ENCODE results near the gene HOXB9. TPM values are rescaled to one million over a fixed set of nuclear protein-coding genes. Genes with fewer than 3 reads are reported as not detected.

Gene HOXB9
- total RNA-seq = 10 to 100 TPM; 19.8 to 23.9 TPM
- polyA plus RNA-seq (ENCODE audit: insufficient read length in 2 of 2) = 100 to 1,000 TPM; 234 to 413 TPM
- long read RNA-seq, donor 1, transcript HOXB9-201 (2 exons, 2,581 nt) = major isoform, 180 of 180 reads
- long read RNA-seq, donor 1, partial matches to known transcripts = 0 of 180 reads
- long read RNA-seq, donor 1, other reads (novel, unspliced or antisense) = 0 of 180 reads
- long read RNA-seq, donor 2, transcript HOXB9-201 (2 exons, 2,581 nt) = major isoform, 43 of 43 reads
- long read RNA-seq, donor 2, partial matches to known transcripts = 0 of 43 reads
- long read RNA-seq, donor 2, other reads (novel, unspliced or antisense) = 0 of 43 reads
- long read RNA-seq, donor 3, transcript HOXB9-201 (2 exons, 2,581 nt) = major isoform, 21 of 21 reads
- long read RNA-seq, donor 3, partial matches to known transcripts = 0 of 21 reads
- long read RNA-seq, donor 3, other reads (novel, unspliced or antisense) = 0 of 21 reads
- long read RNA-seq, donor 4 = 0 reads

DNA sequence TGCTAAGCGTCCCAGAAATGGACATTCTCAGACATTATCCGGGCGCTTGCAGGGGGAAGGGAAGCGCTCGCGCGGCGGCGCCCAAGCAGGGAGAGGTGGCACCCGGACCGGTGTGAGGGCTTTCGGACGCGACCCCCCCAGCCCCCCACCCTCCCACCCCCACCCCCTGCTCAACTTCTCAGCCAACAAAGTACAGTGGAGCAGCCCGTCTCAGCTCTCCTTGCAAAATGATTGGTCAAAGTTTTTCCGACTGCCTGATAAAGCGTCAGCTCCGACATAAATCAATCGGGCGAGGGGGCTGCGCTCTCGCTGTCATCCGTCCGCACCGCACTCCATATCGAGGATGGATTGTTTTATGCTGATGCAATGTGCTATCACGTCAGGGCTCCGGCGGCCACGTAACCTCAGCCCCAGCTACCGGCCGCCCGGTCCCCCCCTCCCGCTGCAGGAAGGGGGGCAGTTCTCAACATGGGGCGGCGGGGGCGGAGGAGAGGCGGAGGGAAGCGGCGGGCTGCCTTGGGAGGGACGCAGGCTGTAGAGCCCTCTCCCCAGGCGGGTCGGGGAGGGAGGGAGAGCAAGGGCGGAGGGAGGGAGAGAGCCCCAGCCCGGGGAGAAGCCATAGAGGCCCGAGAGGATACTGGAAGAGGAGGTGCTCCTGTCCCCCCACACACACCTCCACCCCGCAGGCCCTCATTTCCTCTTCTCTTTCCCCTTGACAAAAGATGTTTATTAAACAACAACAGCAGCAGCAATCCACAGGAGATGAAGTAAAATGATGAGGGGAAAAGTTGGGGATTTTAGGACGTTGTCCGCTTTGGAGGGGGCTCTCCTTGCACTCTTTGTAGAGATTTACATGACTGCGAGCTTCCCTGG, at the start of gene HOXB9:
HOXB9 (minus strand) TSS at position 114 of the 873 bp plus-strand sequence; CDS start at position 25, 89 bp downstream.
- Histone ChIP-seq H3K9me3 (ENCODE audit: control insufficient read depth, insufficient read depth, low read length) (no peaks in the 10 kb centered on the region), H3K4me3 (ENCODE audit: low read depth, low read length) (peak within 1 kb of the TSS; percentile 73), H3K36me3 (ENCODE audit: control insufficient read depth, insufficient read depth, low read length) (peaks cover 2% of the 10 kb centered on the region), H3K27me3 (ENCODE audit: control insufficient read depth, insufficient read depth, low read length) (peaks cover 38% of the 10 kb centered on the region), H3K4me1 (ENCODE audit: control insufficient read depth, insufficient read depth, low read length) (peaks cover 52% of the 10 kb centered on the region), H3K27ac (ENCODE audit: low read depth, low read length) (peak within 1 kb of the TSS; percentile 93)
- WGBS (ENCODE audit: insufficient coverage) = 3% methylated on average over 26 of the region's 50 CpGs
- peak in 4 of 6 donors; percentile 57 to 96 (median 68) for DNase-seq (ENCODE audit: low read depth in 4 of 6, low spot score in 6 of 6)

GRCh38 chr17:48672340-48672739, 46.2 kb upstream of the HOXB9 start:
- Histone ChIP-seq H3K4me3 (ENCODE audit: low read depth, low read length) (peak overlapping the region; percentile 41), H3K27ac (ENCODE audit: low read depth, low read length) (peak overlapping the region; percentile 64), H3K27me3 (ENCODE audit: control insufficient read depth, insufficient read depth, low read length) (peaks cover 2% of the 10 kb centered on the region), H3K36me3 (ENCODE audit: control insufficient read depth, insufficient read depth, low read length) (no peaks in the 10 kb centered on the region), H3K9me3 (ENCODE audit: control insufficient read depth, insufficient read depth, low read length) (no peaks in the 10 kb centered on the region), H3K4me1 (ENCODE audit: control insufficient read depth, insufficient read depth, low read length) (peaks cover 9% of the 10 kb centered on the region)
- WGBS (ENCODE audit: insufficient coverage) = no CpG with 5 or more reads among the region's 2 CpGs
- no peak for DNase-seq (ENCODE audit: low read depth in 4 of 6, low spot score in 6 of 6)

GRCh38 chr17:48671697-48672171, 45.6 kb upstream of the HOXB9 start:
- Histone ChIP-seq H3K4me3 (ENCODE audit: low read depth, low read length) (peak overlapping the region; percentile 41), H3K27me3 (ENCODE audit: control insufficient read depth, insufficient read depth, low read length) (no peaks in the 10 kb centered on the region), H3K9me3 (ENCODE audit: control insufficient read depth, insufficient read depth, low read length) (no peaks in the 10 kb centered on the region), H3K4me1 (ENCODE audit: control insufficient read depth, insufficient read depth, low read length) (peaks cover 9% of the 10 kb centered on the region), H3K27ac (ENCODE audit: low read depth, low read length) (peak overlapping the region; percentile 64), H3K36me3 (ENCODE audit: control insufficient read depth, insufficient read depth, low read length) (no peaks in the 10 kb centered on the region)
- peak; percentile 73 to 93 (median 78) for DNase-seq (ENCODE audit: low read depth in 4 of 6, low spot score in 6 of 6)
- WGBS (ENCODE audit: insufficient coverage) = 2% methylated on average over 13 of the region's 15 CpGs

DNA sequence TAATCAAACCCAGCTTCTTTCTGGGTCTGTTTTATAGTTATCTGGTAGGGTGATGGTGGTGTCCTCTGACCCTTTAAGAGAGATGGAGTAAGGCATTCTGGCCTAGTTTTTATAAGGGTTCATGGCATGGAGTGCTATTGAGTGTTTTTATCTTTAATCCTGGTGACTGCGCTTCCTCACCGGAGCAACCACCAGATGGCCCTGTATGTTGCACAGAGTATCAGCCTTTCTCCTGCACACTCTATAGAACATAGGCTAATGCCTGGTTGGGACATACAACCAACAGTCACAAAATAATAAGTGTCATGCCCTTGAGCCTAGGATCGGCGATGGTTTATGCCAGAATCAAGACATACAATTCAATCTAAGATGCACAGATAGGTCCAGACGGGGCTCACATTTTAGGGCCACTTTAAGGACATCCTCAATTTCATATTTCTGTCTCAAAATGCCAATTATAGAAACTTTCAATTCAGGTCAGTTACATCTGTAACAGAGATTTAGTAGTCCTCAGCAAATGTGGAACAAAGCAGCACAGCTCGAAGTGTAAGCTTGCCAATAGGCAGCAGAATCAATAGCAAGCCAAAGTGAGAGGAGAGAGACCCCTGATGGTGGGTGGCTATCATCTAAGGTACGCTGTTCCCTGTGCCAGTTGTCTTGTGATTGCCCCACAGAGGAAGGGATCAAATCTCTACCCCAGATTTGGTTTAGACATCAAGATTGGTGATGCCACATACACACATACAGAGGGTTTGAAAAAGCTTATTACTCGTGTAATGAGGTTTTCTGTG, 37.2 kb upstream of the HOXB9 start:
- Histone ChIP-seq H3K36me3 (ENCODE audit: control insufficient read depth, insufficient read depth, low read length) (no peaks in the 10 kb centered on the region), H3K27ac (ENCODE audit: low read depth, low read length) (no peak overlapping the region), H3K27me3 (ENCODE audit: control insufficient read depth, insufficient read depth, low read length) (no peaks in the 10 kb centered on the region), H3K4me3 (ENCODE audit: low read depth, low read length) (no peak overlapping the region), H3K9me3 (ENCODE audit: control insufficient read depth, insufficient read depth, low read length) (no peaks in the 10 kb centered on the region), H3K4me1 (ENCODE audit: control insufficient read depth, insufficient read depth, low read length) (no peaks in the 10 kb centered on the region)
- peak in 1 of 6 donors; percentile 35 for DNase-seq (ENCODE audit: low read depth in 4 of 6, low spot score in 6 of 6)
- 85% methylated on average over 6 of the region's 8 CpGs for WGBS (ENCODE audit: insufficient coverage)

GRCh38 chr17:48655913-48656312, 29.8 kb upstream of the HOXB9 start:
- Histone ChIP-seq H3K4me3 (ENCODE audit: low read depth, low read length) (no peak overlapping the region), H3K4me1 (ENCODE audit: control insufficient read depth, insufficient read depth, low read length) (no peaks in the 10 kb centered on the region), H3K9me3 (ENCODE audit: control insufficient read depth, insufficient read depth, low read length) (no peaks in the 10 kb centered on the region), H3K27ac (ENCODE audit: low read depth, low read length) (no peak overlapping the region), H3K36me3 (ENCODE audit: control insufficient read depth, insufficient read depth, low read length) (no peaks in the 10 kb centered on the region), H3K27me3 (ENCODE audit: control insufficient read depth, insufficient read depth, low read length) (no peaks in the 10 kb centered on the region)
- no peak for DNase-seq (ENCODE audit: low read depth in 4 of 6, low spot score in 6 of 6)

- peaks cover 18% of the 10 kb centered on the region for H3K4me1 ChIP-seq (ENCODE audit: control insufficient read depth, insufficient read depth, low read length)
- H3K4me3 ChIP-seq (ENCODE audit: low read depth, low read length) = no peak overlapping the region
- H3K27ac ChIP-seq (ENCODE audit: low read depth, low read length) = no peak overlapping the region
- peaks cover 32% of the 10 kb centered on the region for H3K27me3 ChIP-seq (ENCODE audit: control insufficient read depth, insufficient read depth, low read length)
- no peaks in the 10 kb centered on the region for H3K36me3 ChIP-seq (ENCODE audit: control insufficient read depth, insufficient read depth, low read length)
- H3K9me3 ChIP-seq (ENCODE audit: control insufficient read depth, insufficient read depth, low read length) = no peaks in the 10 kb centered on the region
- WGBS (ENCODE audit: insufficient coverage) = no CpG with 5 or more reads among the region's 1 CpG
- DNase-seq (ENCODE audit: low read depth in 4 of 6, low spot score in 6 of 6) = no peak
Measured at GRCh38 chr17:48649741-48650140, 23.6 kb upstream of the HOXB9 start.

GRCh38 chr17:48647963-48648245, 21.7 kb upstream of the HOXB9 start:
- Histone ChIP-seq H3K27ac (ENCODE audit: low read depth, low read length) (no peak overlapping the region), H3K27me3 (ENCODE audit: control insufficient read depth, insufficient read depth, low read length) (peaks cover 50% of the 10 kb centered on the region), H3K4me1 (ENCODE audit: control insufficient read depth, insufficient read depth, low read length) (peaks cover 19% of the 10 kb centered on the region), H3K4me3 (ENCODE audit: low read depth, low read length) (peak overlapping the region; percentile 40), H3K36me3 (ENCODE audit: control insufficient read depth, insufficient read depth, low read length) (no peaks in the 10 kb centered on the region), H3K9me3 (ENCODE audit: control insufficient read depth, insufficient read depth, low read length) (no peaks in the 10 kb centered on the region)
- DNase-seq (ENCODE audit: low read depth in 4 of 6, low spot score in 6 of 6) = no peak
- whole genome bisulfite sequencing (ENCODE audit: insufficient coverage) = no CpG with 5 or more reads among the region's 1 CpG

DNA sequence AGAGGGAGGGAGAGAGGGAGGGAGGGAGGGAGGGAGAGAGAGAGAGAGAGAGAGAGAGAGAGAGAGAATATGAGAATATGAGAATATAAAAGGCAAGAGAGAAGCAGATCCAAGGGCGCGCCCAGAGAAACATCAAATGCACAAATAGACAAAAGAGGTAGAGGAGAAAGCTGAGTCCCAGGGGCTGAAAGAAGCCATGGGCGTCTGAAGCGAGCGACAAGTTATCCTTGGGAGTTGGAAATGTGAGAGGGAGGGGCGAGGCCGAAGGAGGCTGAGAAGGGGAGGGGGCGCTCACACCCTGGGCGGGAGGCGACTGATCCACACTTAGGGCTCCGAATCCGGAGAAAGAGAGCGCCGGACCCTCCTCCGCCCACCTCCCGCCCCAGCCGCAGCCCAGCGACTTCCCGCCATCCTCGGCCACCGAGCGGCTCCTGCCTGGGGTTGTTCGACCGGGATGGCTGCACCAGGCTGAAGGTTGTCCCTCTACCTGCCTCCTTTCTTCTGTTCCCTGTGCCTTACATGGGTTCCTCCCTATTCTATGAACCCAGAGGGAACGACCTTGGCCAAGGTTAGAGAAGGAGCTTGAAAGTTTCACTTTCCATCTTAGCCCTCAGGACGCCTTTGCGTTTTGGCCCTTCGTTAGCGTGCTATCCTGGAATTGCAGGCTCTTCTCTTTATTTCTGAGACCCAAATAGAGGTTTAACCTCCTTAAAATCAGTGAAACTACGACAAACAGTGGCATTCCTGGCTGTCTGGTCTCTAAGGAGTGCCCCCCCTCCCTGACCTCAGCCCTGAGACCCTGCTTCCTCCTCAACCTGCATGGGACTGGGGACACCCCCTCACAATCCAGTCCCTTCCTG, 21.2 kb upstream of the HOXB9 start:
- WGBS (ENCODE audit: insufficient coverage) = under 1% methylated on average over 28 of the region's 30 CpGs

More for the DNA sequence above, 21.2 kb upstream of the HOXB9 start:
- H3K27ac ChIP-seq (ENCODE audit: low read depth, low read length) = no peak overlapping the region
- no peaks in the 10 kb centered on the region for H3K9me3 ChIP-seq (ENCODE audit: control insufficient read depth, insufficient read depth, low read length)
- peaks cover 56% of the 10 kb centered on the region for H3K27me3 ChIP-seq (ENCODE audit: control insufficient read depth, insufficient read depth, low read length)
- peak overlapping the region; percentile 40 for H3K4me3 ChIP-seq (ENCODE audit: low read depth, low read length)
- H3K36me3 ChIP-seq (ENCODE audit: control insufficient read depth, insufficient read depth, low read length) = no peaks in the 10 kb centered on the region
- DNase-seq (ENCODE audit: low read depth in 4 of 6, low spot score in 6 of 6) = peak in 1 of 6 donors; percentile 13
- peaks cover 24% of the 10 kb centered on the region for H3K4me1 ChIP-seq (ENCODE audit: control insufficient read depth, insufficient read depth, low read length)
